CD4-positive, alpha-beta T cell treated with Interleukin-15 for 1 hour (primary cell): ENCODE data around the gene INHBE.
"Not testable (repeated sequence)": the region's sequence is repeated elsewhere in the genome, so short reads cannot be mapped to it uniquely, and the experiment has no call there.

Source experiments
- DNase-seq: peaks from one replicate; pipeline ENCODE4 v3.0.0-alpha.2; 2020

INHBE gene

DNA sequence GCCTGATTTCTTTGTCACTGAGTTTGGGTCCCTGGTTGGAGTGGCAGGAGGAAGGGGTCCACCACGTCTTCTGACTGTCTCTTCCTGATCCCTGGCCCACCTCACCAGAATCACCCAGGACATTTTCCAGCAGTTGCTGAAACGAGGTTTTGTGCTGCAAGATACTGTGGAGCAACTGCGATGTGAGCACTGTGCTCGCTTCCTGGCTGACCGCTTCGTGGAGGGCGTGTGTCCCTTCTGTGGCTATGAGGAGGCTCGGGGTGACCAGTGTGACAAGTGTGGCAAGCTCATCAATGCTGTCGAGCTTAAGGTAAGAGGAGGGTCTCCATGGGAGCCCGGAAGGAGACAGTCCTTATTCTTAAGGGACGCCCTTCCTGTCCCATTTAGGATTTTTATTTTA, 45.1 kb downstream of the INHBE start:
- no peak for DNase-seq

DNA sequence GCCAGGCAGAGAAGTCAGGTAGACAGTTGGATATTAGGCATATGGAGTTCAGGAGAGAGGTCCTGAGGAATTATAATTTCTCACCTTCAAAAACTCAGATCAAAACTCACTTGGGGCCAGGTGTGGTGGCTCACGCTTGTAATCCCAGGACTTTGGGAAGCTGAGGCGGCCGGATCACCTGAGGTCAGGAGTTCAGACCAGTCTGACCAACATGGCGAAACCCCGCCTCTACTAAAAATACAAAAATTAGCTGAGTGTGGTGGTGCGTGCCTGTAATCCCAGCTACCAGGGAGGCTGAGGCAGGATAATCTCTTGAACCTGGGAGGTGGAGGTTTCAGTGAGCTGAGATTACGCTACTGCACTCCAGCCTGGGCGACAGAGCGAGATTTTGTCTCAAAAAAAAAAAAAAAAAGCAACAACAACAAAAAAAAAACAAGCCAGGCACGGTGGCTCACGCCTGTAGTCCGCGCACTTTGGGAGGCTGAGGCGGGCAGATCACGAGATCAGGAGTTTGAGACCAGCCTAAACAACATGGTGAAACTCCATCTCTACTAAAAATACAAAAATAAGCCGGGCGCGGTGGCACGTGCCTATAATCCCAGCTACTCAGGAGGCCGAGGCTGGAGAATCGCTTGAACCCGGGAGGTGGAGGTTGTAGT, 47.3 kb downstream of the INHBE start:
- not testable (repeated sequence) for DNase-seq

DNA sequence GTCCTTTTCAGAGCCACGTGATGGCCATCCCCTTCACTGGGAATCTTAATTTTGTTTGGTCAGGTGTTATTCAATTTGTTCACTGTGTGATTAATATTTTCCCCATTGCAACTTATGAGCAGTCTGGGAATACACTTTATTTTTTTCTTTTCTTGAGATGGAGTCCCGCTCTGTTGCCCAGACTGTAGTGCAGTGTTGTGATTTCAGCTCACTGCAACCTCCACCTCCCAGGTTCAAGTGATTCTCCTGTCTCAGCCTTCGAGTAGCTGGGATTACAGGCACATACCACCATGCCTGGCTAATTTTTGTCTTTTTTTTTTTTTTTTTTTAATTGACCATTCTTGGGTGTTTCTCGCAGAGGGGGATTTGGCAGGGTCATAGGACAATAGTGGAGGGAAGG, 51.4 kb downstream of the INHBE start:
- DNase-seq = not testable (repeated sequence)
